ENCODE data around the gene SFTA2. TPM values are rescaled to one million over a fixed set of nuclear protein-coding genes. Genes with fewer than 3 reads are reported as not detected.
"Not testable (repeated sequence)": the region's sequence is repeated elsewhere in the genome, so short reads cannot be mapped to it uniquely, and the experiment has no call there.

The SFTA2 gene
- total RNA-seq, 1 donor, result not detected

DNA sequence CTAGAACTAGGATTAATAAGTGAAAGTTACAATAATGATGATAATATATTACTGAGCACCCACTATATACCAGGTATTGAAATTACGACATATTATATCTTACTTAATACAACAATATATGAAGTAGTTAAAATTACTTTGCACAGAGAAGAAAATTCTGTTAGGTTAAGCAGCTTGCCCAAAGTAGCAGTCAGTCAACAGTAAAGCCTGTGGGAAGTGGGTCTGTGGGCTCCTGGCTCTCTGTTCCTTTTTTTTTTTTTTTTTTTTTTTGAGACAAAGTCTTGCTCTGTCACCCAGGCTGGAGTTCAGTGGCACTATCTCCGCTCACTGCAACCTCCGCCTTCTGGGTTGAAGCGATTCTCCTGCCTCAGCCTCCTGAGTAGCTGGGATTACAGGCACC lies 28.7 kb downstream of the SFTA2 start:
- no peak for TF ChIP-seq CTCF (IDR thresholded peaks at IDR 0.05; ENCODE audit: insufficient read depth, low read depth, low read length)
- H3K4me3 ChIP-seq (ENCODE audit: low read depth, low read length), result no peak overlapping the region
- no peak for DNase-seq (ENCODE audit: low read depth)

- no peak overlapping the region for H3K4me3 ChIP-seq (ENCODE audit: low read depth, low read length)
- TF ChIP-seq CTCF (IDR thresholded peaks at IDR 0.05; ENCODE audit: insufficient read depth, low read depth, low read length), result no peak
- no peak for DNase-seq (ENCODE audit: low read depth)
Observed at GRCh38 chr6:30902709-30903108, 29.3 kb downstream of the SFTA2 start.

GRCh38 chr6:30902196-30902595 lies 29.8 kb downstream of the SFTA2 start:
- DNase-seq (ENCODE audit: low read depth); H3K4me3 ChIP-seq (ENCODE audit: low read depth, low read length): not testable (repeated sequence)

DNA sequence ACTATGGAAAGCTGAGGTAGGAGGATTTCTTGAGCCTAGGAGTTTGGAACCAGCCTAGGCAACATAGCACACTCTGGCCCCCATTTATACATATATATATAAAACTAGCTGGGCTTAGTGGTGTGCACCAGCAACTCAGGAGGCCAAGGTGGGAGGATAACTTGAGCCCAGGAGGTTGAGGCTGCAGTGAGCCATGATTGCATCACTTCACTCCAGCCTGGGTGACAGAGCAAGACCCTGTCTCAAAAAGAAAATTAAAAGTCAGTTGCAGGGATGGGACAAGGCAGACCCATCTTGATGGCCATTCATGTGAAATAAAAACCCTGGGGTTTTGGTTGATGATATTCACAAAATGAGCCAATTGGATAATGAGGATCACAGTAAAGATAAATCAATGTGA lies 30.5 kb downstream of the SFTA2 start:
- DNase-seq (ENCODE audit: low read depth), result no peak
- no peak for TF ChIP-seq CTCF (IDR thresholded peaks at IDR 0.05; ENCODE audit: insufficient read depth, low read depth, low read length)

GRCh38 chr6:30900863-30901417 lies 31.0 kb downstream of the SFTA2 start:
- no peak for DNase-seq (ENCODE audit: low read depth)
- TF ChIP-seq CTCF (IDR thresholded peaks at IDR 0.05; ENCODE audit: insufficient read depth, low read depth, low read length), result no peak
- H3K4me3 ChIP-seq (ENCODE audit: low read depth, low read length), result no peak overlapping the region

More for the DNA sequence above, 30.5 kb downstream of the SFTA2 start:
- H3K4me3 ChIP-seq (ENCODE audit: low read depth, low read length), result no peak overlapping the region

- no peak overlapping the region for H3K4me3 ChIP-seq (ENCODE audit: low read depth, low read length)
- no peak for DNase-seq (ENCODE audit: low read depth)
- TF ChIP-seq CTCF (IDR thresholded peaks at IDR 0.05; ENCODE audit: insufficient read depth, low read depth, low read length), result no peak
Observed at GRCh38 chr6:30898750-30899360, 33.1 kb downstream of the SFTA2 start.

GRCh38 chr6:30897882-30898281 lies 34.1 kb downstream of the SFTA2 start:
- no peak for TF ChIP-seq CTCF (IDR thresholded peaks at IDR 0.05; ENCODE audit: insufficient read depth, low read depth, low read length)
- no peak for DNase-seq (ENCODE audit: low read depth)
- H3K4me3 ChIP-seq (ENCODE audit: low read depth, low read length), result no peak overlapping the region
